ENCODE data around the gene TMEM271. TPM values are rescaled to one million over a fixed set of nuclear protein-coding genes. Genes with fewer than 3 reads are reported as not detected.

Gene TMEM271
- total and polyA plus RNA-seq, 2 experiments from 2014 or later: not detected

DNA sequence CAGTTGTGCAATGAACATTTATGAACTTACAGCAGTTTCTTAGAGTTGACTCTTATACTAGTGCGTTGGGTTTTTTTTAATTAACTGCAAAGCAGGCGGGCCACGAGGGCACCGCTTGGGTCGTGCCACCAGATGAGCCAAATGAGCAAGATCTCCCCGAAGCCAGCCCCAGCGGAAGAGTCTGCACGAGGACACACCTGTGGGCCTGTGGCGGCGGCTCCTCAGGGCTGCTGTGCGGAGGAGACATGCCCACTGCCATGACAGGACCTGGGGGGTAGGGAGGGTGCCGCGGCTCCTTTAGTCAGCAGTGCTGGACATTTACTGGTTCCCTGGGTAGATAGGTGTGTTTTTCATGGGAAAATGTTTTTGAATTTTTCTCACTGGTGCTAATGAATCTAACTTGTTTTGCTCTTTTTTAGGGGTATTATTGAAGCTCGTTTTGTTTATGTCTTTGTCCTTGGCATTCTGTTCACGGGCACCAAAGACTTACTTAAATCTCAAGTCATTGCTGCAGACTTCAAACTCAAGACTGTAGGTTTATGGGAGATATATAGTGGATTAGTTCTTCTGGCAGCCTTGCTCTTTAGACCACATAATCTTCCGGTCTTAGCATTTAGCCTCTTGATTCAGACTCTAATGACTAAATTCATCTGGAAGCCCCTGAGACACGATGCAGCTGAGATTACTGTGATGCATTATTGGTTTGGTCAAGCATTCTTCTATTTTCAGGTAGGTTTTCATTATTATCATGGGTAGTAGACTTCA, 45.9 kb downstream of the TMEM271 start:
- no peaks in the 10 kb centered on the region for H3K79me2 ChIP-seq
- no peak for DNase-seq (ENCODE audit: low spot score)
- H3K27ac ChIP-seq: no peak overlapping the region
- no peaks in the 10 kb centered on the region for H3K9me2 ChIP-seq (replicated peaks; ENCODE audit: insufficient read depth)
- no peaks in the 10 kb centered on the region for H3K27me3 ChIP-seq
- H3K4me3 ChIP-seq: no peak overlapping the region
- no peak for TF ChIP-seq EZH2phosphoT487 (IDR thresholded peaks at IDR 0.05; ENCODE audit: low read depth, severe bottlenecking, unreplicated experiment)
- TF ChIP-seq, protein P1, sequence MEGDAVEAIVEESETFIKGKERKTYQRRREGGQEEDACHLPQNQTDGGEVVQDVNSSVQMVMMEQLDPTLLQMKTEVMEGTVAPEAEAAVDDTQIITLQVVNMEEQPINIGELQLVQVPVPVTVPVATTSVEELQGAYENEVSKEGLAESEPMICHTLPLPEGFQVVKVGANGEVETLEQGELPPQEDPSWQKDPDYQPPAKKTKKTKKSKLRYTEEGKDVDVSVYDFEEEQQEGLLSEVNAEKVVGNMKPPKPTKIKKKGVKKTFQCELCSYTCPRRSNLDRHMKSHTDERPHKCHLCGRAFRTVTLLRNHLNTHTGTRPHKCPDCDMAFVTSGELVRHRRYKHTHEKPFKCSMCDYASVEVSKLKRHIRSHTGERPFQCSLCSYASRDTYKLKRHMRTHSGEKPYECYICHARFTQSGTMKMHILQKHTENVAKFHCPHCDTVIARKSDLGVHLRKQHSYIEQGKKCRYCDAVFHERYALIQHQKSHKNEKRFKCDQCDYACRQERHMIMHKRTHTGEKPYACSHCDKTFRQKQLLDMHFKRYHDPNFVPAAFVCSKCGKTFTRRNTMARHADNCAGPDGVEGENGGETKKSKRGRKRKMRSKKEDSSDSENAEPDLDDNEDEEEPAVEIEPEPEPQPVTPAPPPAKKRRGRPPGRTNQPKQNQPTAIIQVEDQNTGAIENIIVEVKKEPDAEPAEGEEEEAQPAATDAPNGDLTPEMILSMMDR (IDR thresholded peaks at IDR 0.05; ENCODE audit: poor library complexity): no peak
- no peak for TF ChIP-seq EZH2 (IDR thresholded peaks at IDR 0.05; ENCODE audit: borderline replicate concordance)
- 90% methylated on average over 17 of the region's 17 CpGs for WGBS (ENCODE audit: low lambda C conversion rate, missing lambda C conversion rate)
- no peak overlapping the region for H3K4me2 ChIP-seq
- no peaks in the 10 kb centered on the region for H3K9me3 ChIP-seq (ENCODE audit: low read depth)
- no peaks in the 10 kb centered on the region for H4K20me1 ChIP-seq (ENCODE audit: insufficient read depth, poor library complexity, severe bottlenecking)
- no peaks in the 10 kb centered on the region for H3K36me3 ChIP-seq (replicated peaks; ENCODE audit: insufficient read depth, low read depth)
- no peaks in the 10 kb centered on the region for H3K4me1 ChIP-seq (ENCODE audit: insufficient read depth)
- no peak overlapping the region for H2AFZ ChIP-seq

DNA sequence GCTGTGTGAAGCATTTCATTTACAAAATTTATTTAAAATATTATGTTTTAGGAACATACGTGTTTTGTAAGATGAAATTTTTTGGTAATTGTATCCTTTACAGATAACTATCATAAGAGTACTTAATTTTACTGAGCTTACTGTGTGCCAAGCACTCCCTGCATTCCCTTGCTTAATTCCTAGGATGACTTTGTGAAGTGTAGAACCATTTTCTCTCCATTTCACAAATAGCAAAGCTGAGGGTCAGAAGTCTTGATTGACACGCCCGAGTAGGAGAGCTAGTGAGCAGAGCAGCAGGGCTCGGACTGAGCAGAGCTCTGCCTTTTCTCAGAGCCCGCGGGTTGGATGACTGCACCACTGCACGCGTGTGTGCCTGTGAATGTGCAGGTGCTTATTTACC, 46.5 kb downstream of the TMEM271 start:
- H3K4me1 ChIP-seq (ENCODE audit: insufficient read depth): no peaks in the 10 kb centered on the region
- TF ChIP-seq, protein P1 (IDR thresholded peaks at IDR 0.05; ENCODE audit: poor library complexity): no peak
- TF ChIP-seq EZH2phosphoT487 (IDR thresholded peaks at IDR 0.05; ENCODE audit: low read depth, severe bottlenecking, unreplicated experiment) (no peak), EZH2 (IDR thresholded peaks at IDR 0.05; ENCODE audit: borderline replicate concordance) (no peak)
- WGBS (ENCODE audit: low lambda C conversion rate, missing lambda C conversion rate): 98% methylated on average over 8 of the region's 8 CpGs

DNA sequence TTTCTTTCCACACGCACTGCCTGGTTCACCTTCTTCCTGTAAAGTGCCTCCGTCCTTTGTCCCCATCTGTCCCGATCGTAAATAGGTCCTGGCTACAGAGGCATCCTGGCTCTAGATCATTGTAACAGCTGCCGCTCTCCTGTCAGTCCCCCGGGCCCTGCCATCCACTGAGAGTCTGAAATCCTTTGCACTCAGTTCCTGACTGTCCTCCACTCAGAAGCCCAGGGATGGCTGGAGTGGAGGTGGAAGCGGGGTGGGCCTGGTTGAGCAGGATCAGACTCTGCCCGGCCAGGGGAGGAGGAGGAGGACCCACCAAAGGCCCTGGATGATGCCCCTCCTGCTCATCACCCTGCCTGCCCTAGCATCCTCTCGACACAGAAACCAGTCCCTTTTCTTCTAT, 47.3 kb downstream of the TMEM271 start:
- Histone ChIP-seq H3K36me3 (replicated peaks; ENCODE audit: insufficient read depth, low read depth) (no peaks in the 10 kb centered on the region), H4K20me1 (ENCODE audit: insufficient read depth, poor library complexity, severe bottlenecking) (no peaks in the 10 kb centered on the region), H3K4me3 (no peak overlapping the region), H3K27me3 (no peaks in the 10 kb centered on the region), H3K4me1 (ENCODE audit: insufficient read depth) (no peaks in the 10 kb centered on the region), H3K9me2 (replicated peaks; ENCODE audit: insufficient read depth) (no peaks in the 10 kb centered on the region), H3K27ac (no peak overlapping the region), H3K4me2 (no peak overlapping the region), H2AFZ (no peak overlapping the region), H3K9me3 (ENCODE audit: low read depth) (no peaks in the 10 kb centered on the region), H3K79me2 (no peaks in the 10 kb centered on the region)
- TF ChIP-seq EZH2 (IDR thresholded peaks at IDR 0.05; ENCODE audit: borderline replicate concordance): no peak
- TF ChIP-seq, protein P1 (IDR thresholded peaks at IDR 0.05; ENCODE audit: poor library complexity): no peak
- TF ChIP-seq EZH2phosphoT487 (IDR thresholded peaks at IDR 0.05; ENCODE audit: low read depth, severe bottlenecking, unreplicated experiment): no peak
- WGBS (ENCODE audit: low lambda C conversion rate, missing lambda C conversion rate): 92% methylated on average over 9 of the region's 9 CpGs
- no peak for DNase-seq (ENCODE audit: low spot score)

More for the DNA sequence above, 46.5 kb downstream of the TMEM271 start:
- Histone ChIP-seq H3K4me2 (no peak overlapping the region), H4K20me1 (ENCODE audit: insufficient read depth, poor library complexity, severe bottlenecking) (no peaks in the 10 kb centered on the region), H3K4me3 (no peak overlapping the region), H3K27me3 (no peaks in the 10 kb centered on the region), H3K36me3 (replicated peaks; ENCODE audit: insufficient read depth, low read depth) (no peaks in the 10 kb centered on the region), H3K27ac (no peak overlapping the region), H3K79me2 (no peaks in the 10 kb centered on the region), H3K9me3 (ENCODE audit: low read depth) (no peaks in the 10 kb centered on the region), H3K9me2 (replicated peaks; ENCODE audit: insufficient read depth) (no peaks in the 10 kb centered on the region), H2AFZ (no peak overlapping the region)
- no peak for DNase-seq (ENCODE audit: low spot score)
